Airway epithelial cell (primary cell): ENCODE data around the gene ZNF10. TPM values are rescaled to one million over a fixed set of nuclear protein-coding genes. Genes with fewer than 3 reads are reported as not detected.

Source experiments
- total RNA-seq: library from RNA; depleted of rRNA; stranded (reverse); fragments of >200 nt; gene quantifications from 2 replicates; pipeline ENCODE4 v1.2.3, GENCODE V29; 2015

Gene ZNF10
- total RNA-seq: 1.4 and 3.3 TPM in 2 replicates

GRCh38 chr12:133130038-133130807, at the start of gene ZNF10, which contains the start of gene ZNF891:
ZNF10 (plus strand) TSS chr12:133130627; CDS start chr12:133144493, 13,866 bp downstream.
ZNF891 (minus strand) TSS chr12:133130274; CDS start chr12:133121918, 8,356 bp downstream.

DNA sequence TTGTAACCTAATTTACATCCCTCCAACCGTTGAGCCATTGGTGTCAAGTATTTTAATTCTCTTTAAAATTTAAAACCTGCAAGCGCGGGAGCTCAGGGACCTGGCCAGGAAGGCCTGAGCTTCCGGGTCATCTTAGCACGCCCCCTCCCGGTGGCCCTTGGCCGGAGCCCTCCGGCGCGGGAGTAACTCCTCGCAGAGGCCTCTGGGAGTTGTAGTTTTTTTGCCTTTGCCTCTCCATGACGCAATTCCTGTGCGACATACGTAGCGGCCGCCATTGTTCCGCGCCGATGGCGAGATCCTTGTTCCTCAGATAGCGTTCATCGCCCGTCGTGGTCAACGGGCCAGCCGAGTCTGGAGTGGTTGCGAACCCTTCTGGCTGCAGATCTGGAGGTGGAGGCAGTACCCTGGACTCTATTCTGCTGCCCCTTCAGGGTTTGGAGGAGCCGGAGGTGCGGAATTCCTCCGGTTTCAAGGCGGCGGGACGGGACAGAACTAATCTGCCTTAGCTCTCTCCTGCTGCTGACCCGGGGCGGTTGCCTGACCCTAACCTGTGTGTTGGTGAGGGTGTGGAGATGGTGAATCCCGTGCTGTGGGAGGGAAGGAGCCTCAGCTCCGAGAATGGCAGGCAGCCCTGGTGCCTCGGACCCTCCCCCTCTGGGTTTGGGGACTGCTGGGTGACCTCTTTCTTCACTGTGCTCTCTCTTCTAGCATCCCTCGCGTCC, 51.0 kb downstream of the ZNF10 start, which contains the start of gene ZNF268:
Gene ZNF268, plus strand, starts transcription at position 258 of the 722 bp plus-strand sequence. CDS start 503 bp downstream, outside the sequence.

Other genes with a start within 250 kb of the ZNF10 start
- 22.1 and 28.4 TPM in 2 replicates for gene CHFR, start 243.0 kb upstream of the ZNF10 start, total RNA-seq
- 3.2 and 4.4 TPM in 2 replicates for gene ZNF605, start 174.3 kb upstream of the ZNF10 start, total RNA-seq
- 2.8 and 8.7 TPM in 2 replicates for gene ZNF26, start 144.3 kb upstream of the ZNF10 start, total RNA-seq
- 7.9 and 8.5 TPM in 2 replicates for gene ZNF84, start 93.1 kb upstream of the ZNF10 start, total RNA-seq
- 6.4 and 11.5 TPM in 2 replicates for gene ZNF140, start 49.7 kb upstream of the ZNF10 start, total RNA-seq
- 0.37 and 0.42 TPM in 2 replicates for gene ZNF891, start 353 bp upstream of the ZNF10 start, total RNA-seq
- 5.8 and 15.2 TPM in 2 replicates for gene ZNF268, start 50.9 kb downstream of the ZNF10 start, total RNA-seq
- gene ANHX, start 105.2 kb downstream of the ZNF10 start, total RNA-seq: not detected in 2 replicates